Stimulated activated naive CD8-positive, alpha-beta T cell treated with anti-CD3 and anti-CD28 coated beads, Interleukin-15, Interleukin-2, amounts not matched to agents 100 U/mL and 50 U/mL, for 24 hours (primary cell): ENCODE measurements around the gene SMTN.
"Not testable (repeated sequence)": the region's sequence is repeated elsewhere in the genome, so short reads cannot be mapped to it uniquely, and the experiment has no call there.

Experiments used
- ATAC-seq: fragments of 150-1000 bp; cut with Tn5 transposase; one replicate; pipeline ENCODE4 v1.10.0; 2021
- DNase-seq: peaks from one replicate; pipeline ENCODE4 v3.0.0; 2021

Gene SMTN

GRCh38 chr22:31104869-31105268 lies 23.8 kb downstream of the SMTN start:
- ATAC-seq, result no peak
- DNase-seq, result no peak

DNA sequence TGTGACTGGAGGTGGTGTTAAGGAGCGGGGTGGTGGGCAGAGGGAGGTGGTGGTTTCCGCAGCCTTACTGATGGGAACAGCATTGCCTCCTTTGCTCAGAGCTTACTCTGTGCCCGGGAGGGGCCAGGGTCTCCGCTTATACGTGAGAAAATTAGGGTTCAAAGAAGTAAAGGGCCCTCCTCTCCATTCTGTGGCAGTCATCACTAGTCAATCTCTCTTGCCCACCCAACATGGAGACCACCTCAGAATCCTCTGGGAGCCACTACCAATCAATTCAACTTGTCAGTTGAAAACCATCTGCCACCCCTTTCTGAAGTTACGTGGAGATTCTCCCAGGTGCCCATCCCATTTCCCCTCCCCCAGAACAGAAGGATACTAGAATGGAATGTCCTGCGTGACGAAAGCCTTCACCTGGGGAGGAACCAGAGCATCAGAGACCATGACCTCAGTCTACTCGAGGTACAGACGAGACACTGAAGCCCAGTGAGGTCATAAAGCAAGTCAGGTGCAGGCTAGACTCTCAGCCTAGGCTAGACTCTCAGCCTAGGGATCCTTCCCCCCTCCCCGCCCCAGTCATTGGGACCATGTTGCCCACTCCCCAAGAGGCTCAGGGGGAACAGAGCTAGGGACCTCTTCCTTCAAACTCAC lies 24.3 kb downstream of the SMTN start:
- no peak for DNase-seq
- ATAC-seq, result no peak

- DNase-seq (no peak), ATAC-seq (no peak)
Observed at GRCh38 chr22:31106001-31106571, 25.0 kb downstream of the SMTN start.

- ATAC-seq, result no peak
Observed at GRCh38 chr22:31106731-31107177, 25.6 kb downstream of the SMTN start.

GRCh38 chr22:31107178-31107893 lies 26.2 kb downstream of the SMTN start, which contains the start of gene SELENOM:
SELENOM (minus strand) TSS chr22:31107568; CDS start chr22:31107505, 63 bp downstream.
- peak; percentile 98 for ATAC-seq
- DNase-seq, result peak; percentile 90

More at GRCh38 chr22:31106731-31107177, 25.6 kb downstream of the SMTN start:
- no peak for DNase-seq

- ATAC-seq (no peak), DNase-seq (no peak)
Observed at GRCh38 chr22:31107894-31108218, 26.7 kb downstream of the SMTN start.

DNA sequence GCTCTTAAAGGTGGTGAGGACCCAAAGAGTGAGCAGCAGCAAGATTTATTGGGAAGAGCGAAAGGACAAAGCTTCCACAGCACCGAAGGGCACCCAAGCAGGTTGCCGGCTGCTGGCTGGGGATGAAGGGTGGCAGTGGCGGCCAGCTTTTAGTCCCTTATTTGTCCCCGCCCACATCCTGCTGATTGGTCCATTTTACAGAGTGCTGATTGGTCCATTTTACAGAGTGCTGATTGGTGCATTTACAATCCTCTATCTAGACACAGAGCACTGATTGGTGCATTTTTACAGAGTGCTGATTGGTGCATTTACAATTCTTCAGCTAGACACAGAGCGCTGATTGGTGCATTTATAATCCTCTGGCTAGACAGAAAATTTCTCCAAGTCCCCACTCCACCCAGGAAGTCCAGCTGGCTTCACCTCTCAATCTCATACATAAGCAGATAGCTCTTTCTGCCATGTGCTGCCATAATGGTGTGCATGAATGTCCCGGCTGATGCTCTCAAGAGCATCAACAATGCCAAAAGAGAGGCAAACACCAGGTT lies 31.5 kb downstream of the SMTN start:
- ATAC-seq, DNase-seq: not testable (repeated sequence)

GRCh38 chr22:31118046-31118820 lies 37.1 kb downstream of the SMTN start:
- DNase-seq, result no peak
- ATAC-seq, result no peak

- no peak for ATAC-seq
- DNase-seq, result no peak
Observed at GRCh38 chr22:31119026-31119717, 38.1 kb downstream of the SMTN start.

DNA sequence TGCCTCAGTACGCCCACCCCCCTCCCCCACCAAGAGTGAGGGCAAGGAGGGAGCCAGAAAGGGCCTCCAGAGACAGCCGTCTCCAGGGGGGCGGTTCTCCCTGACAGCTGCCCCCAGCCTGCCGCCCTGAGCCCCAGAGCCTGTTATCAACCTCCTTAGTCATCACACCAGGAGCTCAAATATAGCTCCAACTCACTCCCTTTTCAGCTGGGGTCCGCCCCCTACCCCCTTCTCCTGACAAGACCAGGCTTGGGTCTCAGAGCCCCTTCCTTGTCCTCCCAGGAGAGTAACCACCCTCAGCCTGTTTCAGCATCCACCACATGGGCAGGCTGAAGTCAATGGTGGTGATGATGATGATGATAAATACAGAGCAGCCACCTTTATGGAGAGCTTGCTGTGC lies 39.1 kb downstream of the SMTN start:
- DNase-seq, result no peak
- ATAC-seq, result no peak

- no peak for DNase-seq
- no peak for ATAC-seq
Observed at GRCh38 chr22:31120642-31121041, 39.5 kb downstream of the SMTN start.

- ATAC-seq (no peak), DNase-seq (no peak)
Observed at GRCh38 chr22:31121403-31121802, 40.3 kb downstream of the SMTN start.

DNA sequence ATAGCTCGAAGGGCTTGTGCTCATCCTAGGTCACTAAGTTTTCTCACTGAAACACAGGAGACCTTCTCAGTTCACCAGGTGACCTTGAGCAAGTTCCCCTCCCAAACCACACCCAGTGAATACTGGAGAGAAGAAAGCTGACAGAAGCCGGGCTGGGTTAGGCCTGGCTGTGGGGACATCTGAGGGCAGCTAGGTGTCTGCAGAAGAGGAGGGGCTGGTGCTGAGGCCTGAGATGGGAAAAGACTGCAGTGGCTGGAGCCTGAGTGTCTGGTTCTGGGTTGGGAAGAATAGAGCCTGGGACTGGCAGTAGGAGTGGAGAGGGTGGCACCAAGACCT lies 41.0 kb downstream of the SMTN start:
- ATAC-seq (no peak), DNase-seq (no peak)

- no peak for DNase-seq
- ATAC-seq, result no peak
Observed at GRCh38 chr22:31122532-31123291, 41.6 kb downstream of the SMTN start, which contains the start of gene INPP5J. INPP5J (plus strand) TSS chr22:31122966; CDS start chr22:31123015, 49 bp downstream.

DNA sequence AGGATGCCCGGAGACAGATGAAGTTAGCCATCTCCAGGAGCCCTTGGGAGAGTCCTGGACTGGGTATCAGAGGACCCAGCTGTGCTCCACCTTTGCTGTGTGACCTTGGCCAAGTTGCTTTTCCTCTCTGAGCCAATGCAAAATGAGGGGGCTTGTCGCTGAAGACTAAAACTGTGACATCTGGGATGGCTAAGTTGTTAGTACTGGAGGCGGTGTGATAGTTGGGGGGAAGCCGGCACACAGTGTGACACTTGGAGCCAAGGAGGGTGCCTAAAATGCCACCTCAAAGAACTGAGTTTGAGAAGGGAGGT lies 42.1 kb downstream of the SMTN start:
- ATAC-seq (no peak), DNase-seq (no peak)

DNA sequence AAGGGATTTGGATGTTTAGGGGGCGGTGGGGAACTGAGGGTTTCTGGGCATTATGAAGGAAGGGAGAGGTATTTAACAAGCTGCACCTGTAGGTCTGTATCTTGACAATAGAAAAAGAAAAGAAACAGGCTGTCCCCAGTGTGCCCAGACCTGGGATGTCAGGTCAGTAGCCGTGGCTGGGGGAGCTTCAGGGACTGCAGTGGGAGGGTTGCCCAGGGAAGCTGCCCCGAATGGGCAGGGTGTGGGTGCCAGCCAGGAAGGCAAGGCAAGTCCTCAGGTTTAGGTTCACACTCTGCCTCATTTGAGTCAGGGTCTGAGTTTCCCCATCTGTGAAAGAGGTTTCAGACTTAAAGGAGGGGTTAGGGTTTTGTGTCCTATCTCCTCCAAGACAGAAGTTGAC lies 43.2 kb downstream of the SMTN start:
- no peak for ATAC-seq
- no peak for DNase-seq

DNA sequence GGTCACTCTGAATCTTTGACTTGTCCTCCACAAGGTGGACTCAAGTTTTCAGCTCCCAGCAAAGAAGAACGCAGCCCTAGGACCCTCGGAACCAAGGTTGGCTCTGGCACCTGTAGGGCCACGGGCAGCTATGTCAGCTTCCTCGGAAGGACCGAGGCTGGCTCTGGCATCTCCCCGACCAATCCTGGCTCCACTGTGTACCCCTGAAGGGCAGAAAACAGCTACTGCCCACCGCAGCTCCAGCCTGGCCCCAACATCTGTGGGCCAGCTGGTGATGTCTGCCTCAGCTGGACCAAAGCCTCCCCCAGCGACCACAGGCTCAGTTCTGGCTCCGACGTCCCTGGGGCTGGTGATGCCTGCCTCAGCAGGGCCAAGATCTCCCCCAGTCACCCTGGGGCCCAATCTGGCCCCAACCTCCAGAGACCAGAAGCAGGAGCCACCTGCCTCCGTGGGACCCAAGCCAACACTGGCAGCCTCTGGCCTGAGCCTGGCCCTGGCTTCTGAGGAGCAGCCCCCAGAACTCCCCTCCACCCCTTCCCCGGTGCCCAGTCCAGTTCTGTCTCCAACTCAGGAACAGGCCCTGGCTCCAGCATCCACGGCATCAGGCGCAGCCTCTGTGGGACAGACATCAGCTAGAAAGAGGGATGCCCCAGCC lies 43.8 kb downstream of the SMTN start:
- ATAC-seq, result no peak
- no peak for DNase-seq

GRCh38 chr22:31125521-31126117 lies 44.5 kb downstream of the SMTN start:
- ATAC-seq (no peak), DNase-seq (no peak)

GRCh38 chr22:31126128-31126868 lies 45.2 kb downstream of the SMTN start:
- ATAC-seq (no peak), DNase-seq (no peak)

DNA sequence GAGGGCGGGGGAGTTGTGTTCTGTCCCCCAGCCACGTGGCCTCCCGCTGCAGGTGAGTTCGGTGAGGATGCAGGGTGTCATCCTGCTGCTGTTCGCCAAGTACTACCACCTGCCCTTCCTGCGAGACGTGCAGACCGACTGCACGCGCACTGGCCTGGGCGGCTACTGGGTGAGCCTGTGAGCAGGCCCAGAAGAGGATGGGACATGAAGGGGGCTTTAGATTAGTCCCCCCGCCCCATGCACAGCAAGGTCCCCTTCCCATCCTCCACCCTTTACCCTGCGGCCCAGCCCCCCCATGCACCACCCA lies 45.7 kb downstream of the SMTN start:
- ATAC-seq, result no peak

More for the DNA sequence above, 45.7 kb downstream of the SMTN start:
- DNase-seq, result no peak
